OCI-LY3 (cell line): ENCODE results near the gene FRMD8.

Experiments used
- H2AFZ ChIP-seq: fragments of 200-600, 300-600 bp; shearing (Covaris generic); 2 replicates; pipeline ENCODE4 v1.6.0; 2014; ENCODE audit warnings: antibody characterized with exemption, low read depth, low read length
- H3K27ac ChIP-seq: fragments of 200-600, 300-600 bp; sonication (generic); 2 replicates; pipeline ENCODE4 v1.5.1; 2014; ENCODE audit warnings: mild to moderate bottlenecking, low read length, moderate library complexity, mixed read lengths
- H3K27me3 ChIP-seq: fragments of 200-600, 300-600 bp; sonication (generic); 2 replicates; pipeline ENCODE4 v1.6.1; 2014; ENCODE audit warnings: low read depth, low read length, mixed read lengths
- H3K36me3 ChIP-seq: fragments of 200-600, 300-600 bp; sonication (generic); replicated peaks from 2 replicates; pipeline ENCODE3; 2014; ENCODE audit warnings: low read depth, low read length, mixed read lengths
- H3K4me1 ChIP-seq: fragments of 300-600, 200-600 bp; sonication (generic); 2 replicates; pipeline ENCODE4 v1.6.1; 2014; ENCODE audit warnings: low read length, mixed read lengths
- H3K4me2 ChIP-seq: fragments of 200-600, 300-600 bp; sonication (generic); 2 replicates; pipeline ENCODE4 v1.6.1; 2014; ENCODE audit warnings: low read length, mixed read lengths
- H3K4me3 ChIP-seq: fragments of 300-600, 200-600 bp; sonication (generic); 2 replicates; pipeline ENCODE4 v1.5.1; 2014; ENCODE audit warnings: antibody characterized with exemption, mild to moderate bottlenecking, low read length, moderate library complexity
- H3K79me2 ChIP-seq: fragments of 300-600, 200-600 bp; shearing (Covaris generic); 2 replicates; pipeline ENCODE4 v1.6.1; 2014; ENCODE audit warnings: mild to moderate bottlenecking, low read length, mixed read lengths
- H3K9ac ChIP-seq: fragments of 300-600, 200-600 bp; shearing (Covaris generic); 2 replicates; pipeline ENCODE4 v1.6.0; 2014; ENCODE audit warnings: mild to moderate bottlenecking, low read length, moderate library complexity
- H3K9me3 ChIP-seq: fragments of 200-600, 300-600 bp; shearing (Covaris generic); 2 replicates; pipeline ENCODE4 v1.6.1; 2014; ENCODE audit warnings: low read length, mixed read lengths; ENCODE audit not compliant: insufficient read depth
- H4K20me1 ChIP-seq: fragments of 200-600, 300-600 bp; sonication (generic); 2 replicates; pipeline ENCODE4 v1.6.1; 2016; ENCODE audit warnings: low read length, mixed read lengths; ENCODE audit not compliant: insufficient read depth
- CTCF ChIP-seq: fragments of 200-600, 300-600 bp; sonication (generic); IDR thresholded peaks from 2 replicates; pipeline ENCODE4 v1.5.1; 2014; ENCODE audit warnings: antibody characterized with exemption, low read length, low read depth
- EZH2phosphoT487 ChIP-seq: fragments of 200-600 bp; shearing (Covaris generic); IDR thresholded peaks from 2 replicates; pipeline ENCODE4 v1.6.1; 2018; ENCODE audit warnings: antibody characterized with exemption, mixed run types, low read depth

The FRMD8 gene

GRCh38 chr11:65363770-65364169 is 22.7 kb upstream of the FRMD8 start:
- H3K4me2 ChIP-seq: no peak overlapping the region
- no peak overlapping the region for H2AFZ ChIP-seq
- no peaks in the 10 kb centered on the region for H4K20me1 ChIP-seq
- H3K9ac ChIP-seq: no peak overlapping the region
- no peak overlapping the region for H3K4me3 ChIP-seq
- no peaks in the 10 kb centered on the region for H3K79me2 ChIP-seq
- H3K27ac ChIP-seq: no peak overlapping the region
- H3K9me3 ChIP-seq: no peaks in the 10 kb centered on the region
- H3K36me3 ChIP-seq: no peaks in the 10 kb centered on the region
- 0 out of 2 replicates have a peak, but pooled peaks cover 3% of the 10 kb centered on the region for H3K4me1 ChIP-seq
- H3K27me3 ChIP-seq: no peaks in the 10 kb centered on the region
- TF ChIP-seq CTCF (no peak), EZH2phosphoT487 (no peak)

GRCh38 chr11:65366340-65366773 is 20.1 kb upstream of the FRMD8 start:
- 0 out of 2 replicates have a peak, but pooled peaks cover 3% of the 10 kb centered on the region for H3K4me1 ChIP-seq
- no peak for TF ChIP-seq EZH2phosphoT487
- TF ChIP-seq CTCF: peak; percentile 75
- no peak overlapping the region for H3K27ac ChIP-seq
- H4K20me1 ChIP-seq: no peaks in the 10 kb centered on the region
- H3K27me3 ChIP-seq: 0 out of 2 replicates have a peak, but pooled peaks cover 3% of the 10 kb centered on the region
- H3K9me3 ChIP-seq: no peaks in the 10 kb centered on the region
- H2AFZ ChIP-seq: no peak overlapping the region
- no peak overlapping the region for H3K4me3 ChIP-seq
- H3K4me2 ChIP-seq: peak overlapping the region; percentile 1; the same call in 1 of the 2 replicates
- no peaks in the 10 kb centered on the region for H3K36me3 ChIP-seq
- no peaks in the 10 kb centered on the region for H3K79me2 ChIP-seq
- no peak overlapping the region for H3K9ac ChIP-seq

- Histone ChIP-seq H3K4me1 (0 out of 2 replicates have a peak, but pooled peaks cover 3% of the 10 kb centered on the region), H3K27ac (no peak overlapping the region), H3K36me3 (no peaks in the 10 kb centered on the region), H2AFZ (no peak overlapping the region), H3K4me3 (no peak overlapping the region), H3K9ac (no peak overlapping the region), H3K9me3 (no peaks in the 10 kb centered on the region), H4K20me1 (no peaks in the 10 kb centered on the region), H3K79me2 (no peaks in the 10 kb centered on the region), H3K4me2 (no peak overlapping the region), H3K27me3 (0 out of 2 replicates have a peak, but pooled peaks cover 3% of the 10 kb centered on the region)
- TF ChIP-seq CTCF (no peak), EZH2phosphoT487 (no peak)
Observed at GRCh38 chr11:65370659-65371049, 15.8 kb upstream of the FRMD8 start.

GRCh38 chr11:65373839-65374580 is 12.4 kb upstream of the FRMD8 start:
- no peaks in the 10 kb centered on the region for H3K9me3 ChIP-seq
- H3K9ac ChIP-seq: no peak overlapping the region

More at GRCh38 chr11:65373839-65374580, 12.4 kb upstream of the FRMD8 start:
- TF ChIP-seq CTCF (no peak), EZH2phosphoT487 (no peak)
- no peaks in the 10 kb centered on the region for H3K36me3 ChIP-seq
- H3K4me3 ChIP-seq: no peak overlapping the region
- H3K4me1 ChIP-seq: peaks cover 20% of the 10 kb centered on the region
- H3K27me3 ChIP-seq: 0 out of 2 replicates have a peak, but pooled peaks cover 3% of the 10 kb centered on the region
- H3K4me2 ChIP-seq: no peak overlapping the region
- no peaks in the 10 kb centered on the region for H4K20me1 ChIP-seq
- no peaks in the 10 kb centered on the region for H3K79me2 ChIP-seq
- H3K27ac ChIP-seq: no peak overlapping the region
- no peak overlapping the region for H2AFZ ChIP-seq
